GM23248 (cell line): ENCODE measurements around the gene RBM17. TPM values are rescaled to one million over a fixed set of nuclear protein-coding genes. Genes with fewer than 3 reads are reported as not detected.
"Not testable (repeated sequence)": the region's sequence is repeated elsewhere in the genome, so short reads cannot be mapped to it uniquely, and the experiment has no call there.

Experiments used
- DNase-seq: peaks from one replicate; pipeline ENCODE4 v3.0.0-alpha.2; 2015
- H2AFZ ChIP-seq: fragments of 200-600 bp; sonication (generic); 2 replicates; pipeline ENCODE4 v1.6.1; 2016; ENCODE audit warnings: antibody characterized with exemption
- H3F3A ChIP-seq: fragments of 200-600 bp; sonication (generic); 2 replicates; pipeline ENCODE4 v1.6.1; 2016; ENCODE audit warnings: mild to moderate bottlenecking, antibody characterized with exemption, mixed run types; ENCODE audit not compliant: insufficient read depth
- H3K27ac ChIP-seq: fragments of 200-600 bp; sonication (generic); 2 replicates; pipeline ENCODE4 v1.5.1; 2016; ENCODE audit warnings: mild to moderate bottlenecking
- H3K27me3 ChIP-seq: fragments of 200-600 bp; sonication (generic); replicated peaks from 2 replicates; pipeline ENCODE4 v1.6.1; 2016; ENCODE audit warnings: mild to moderate bottlenecking; ENCODE audit not compliant: insufficient read depth
- H3K36me3 ChIP-seq: fragments of 200-600 bp; sonication (generic); 2 replicates; pipeline ENCODE4 v1.6.1; 2016; ENCODE audit warnings: low read depth, mild to moderate bottlenecking
- H3K4me1 ChIP-seq: fragments of 200-600 bp; sonication (generic); 2 replicates; pipeline ENCODE4 v1.6.1; 2016; ENCODE audit warnings: mild to moderate bottlenecking; ENCODE audit not compliant: insufficient read depth
- H3K4me2 ChIP-seq: fragments of 200-600 bp; sonication (generic); one replicate; pipeline ENCODE4 v1.6.1; 2016; ENCODE audit warnings: mild to moderate bottlenecking; ENCODE audit not compliant: unreplicated experiment
- H3K4me3 ChIP-seq: fragments of 200-600 bp; sonication (generic); 2 replicates; pipeline ENCODE4 v1.5.1; 2016; ENCODE audit warnings: mild to moderate bottlenecking
- H3K79me2 ChIP-seq: fragments of 200-600 bp; sonication (generic); 2 replicates; pipeline ENCODE4 v1.6.1; 2016; ENCODE audit warnings: mild to moderate bottlenecking; ENCODE audit not compliant: insufficient read depth
- H3K9ac ChIP-seq: fragments of 200-600 bp; sonication (generic); 2 replicates; pipeline ENCODE4 v1.6.1; 2016; ENCODE audit warnings: mild to moderate bottlenecking
- H3K9me2 ChIP-seq: fragments of 200-600 bp; sonication (generic); 2 replicates; pipeline ENCODE4 v1.6.1; 2016; ENCODE audit warnings: mixed run types, mild to moderate bottlenecking, moderate library complexity; ENCODE audit not compliant: insufficient read depth
- H3K9me3 ChIP-seq: fragments of 200-600 bp; sonication (generic); one replicate; pipeline ENCODE4 v1.6.1; 2017; ENCODE audit warnings: low read depth
- H4K20me1 ChIP-seq: fragments of 200-600 bp; sonication (generic); 2 replicates; pipeline ENCODE4 v1.6.0; 2016; ENCODE audit not compliant: insufficient read depth
- EZH2 ChIP-seq: fragments of 200-600 bp; sonication (generic); IDR thresholded peaks from 2 replicates; pipeline ENCODE4 v1.6.1; 2018; ENCODE audit warnings: antibody characterized with exemption, mild to moderate bottlenecking; ENCODE audit not compliant: insufficient read depth, poor library complexity, severe bottlenecking
- EZH2phosphoT487 ChIP-seq: fragments of 200-600 bp; sonication (generic); IDR thresholded peaks from 2 replicates; pipeline ENCODE4 v1.6.1; 2018; ENCODE audit warnings: antibody characterized with exemption, moderate library complexity, mild to moderate bottlenecking, low read depth; ENCODE audit not compliant: insufficient read depth
- WGBS, 2 experiments: methylation state at CpG; one replicate each; pipeline ENCODE4 v1.1.6; 2015 to 2017; ENCODE audit warnings: low lambda C conversion rate in 2 of 2, low coverage in 1 of 2; ENCODE audit errors: missing lambda C conversion rate in 2 of 2; 5-methylcytosine and 5-hydroxymethylcytosine counted together
- in situ Hi-C: fragments of 300-500 bp; cut with MboI; formaldehyde crosslinking; loops from 2 replicates; pipeline ENCODE4 v1.15.0; 2020
- polyA plus RNA-seq: library from polyadenylated mRNA; unstranded; fragments of >200 nt; fragmentation: Nextera tagmentation; extraction: Ambion mirVana; gene quantifications from 2 replicates; pipeline ENCODE4 v1.2.1, GENCODE V29; 2016
- total RNA-seq: library from RNA; depleted of rRNA; stranded (reverse); fragments of >200 nt; shearing (Covaris generic); gene quantifications from 2 replicates; pipeline ENCODE4 v1.2.3, GENCODE V29; 2014

Gene RBM17
- total and polyA plus RNA-seq, 2 experiments from 2014 or later, result 24.1 to 99.9 TPM

DNA sequence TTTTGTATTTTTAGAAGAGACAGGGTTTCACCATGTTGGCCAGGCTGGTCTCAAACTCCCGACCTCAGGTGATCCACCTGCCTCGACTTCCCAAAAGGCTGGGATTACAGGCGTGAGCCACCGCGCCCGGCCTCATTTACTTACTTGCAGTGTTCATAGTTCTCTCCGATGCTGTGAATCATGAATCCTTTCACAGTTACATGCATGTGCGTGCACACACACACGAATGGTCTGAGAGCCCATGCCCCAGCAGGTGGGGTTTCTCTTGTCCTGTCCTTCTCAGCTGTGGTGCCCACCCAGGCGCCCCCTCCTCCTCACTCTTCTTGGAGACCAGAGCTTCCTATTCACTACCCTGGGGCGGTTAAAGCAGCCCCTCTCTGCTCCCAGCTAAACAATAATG lies 50.6 kb downstream of the RBM17 start:
- WGBS, 2 experiments, result 92 to 93% methylated on average over 11 of the region's 11 CpGs
- Histone ChIP-seq H3F3A (peaks cover 45% of the 10 kb centered on the region), H3K27ac (no peak overlapping the region), H3K36me3 (no peaks in the 10 kb centered on the region), H3K4me1 (peaks cover 28% of the 10 kb centered on the region), H3K9me2 (no peaks in the 10 kb centered on the region), H2AFZ (no peak overlapping the region), H3K4me3 (no peak overlapping the region), H3K79me2 (no peaks in the 10 kb centered on the region), H4K20me1 (no peaks in the 10 kb centered on the region), H3K9ac (no peak overlapping the region), H3K9me3 (no peaks in the 10 kb centered on the region), H3K27me3 (peaks cover 22% of the 10 kb centered on the region), H3K4me2 (no peak overlapping the region)
- TF ChIP-seq EZH2, result no peak
- no peak for TF ChIP-seq EZH2phosphoT487
- DNase-seq, result no peak
- in situ Hi-C loops, result no loop called here

DNA sequence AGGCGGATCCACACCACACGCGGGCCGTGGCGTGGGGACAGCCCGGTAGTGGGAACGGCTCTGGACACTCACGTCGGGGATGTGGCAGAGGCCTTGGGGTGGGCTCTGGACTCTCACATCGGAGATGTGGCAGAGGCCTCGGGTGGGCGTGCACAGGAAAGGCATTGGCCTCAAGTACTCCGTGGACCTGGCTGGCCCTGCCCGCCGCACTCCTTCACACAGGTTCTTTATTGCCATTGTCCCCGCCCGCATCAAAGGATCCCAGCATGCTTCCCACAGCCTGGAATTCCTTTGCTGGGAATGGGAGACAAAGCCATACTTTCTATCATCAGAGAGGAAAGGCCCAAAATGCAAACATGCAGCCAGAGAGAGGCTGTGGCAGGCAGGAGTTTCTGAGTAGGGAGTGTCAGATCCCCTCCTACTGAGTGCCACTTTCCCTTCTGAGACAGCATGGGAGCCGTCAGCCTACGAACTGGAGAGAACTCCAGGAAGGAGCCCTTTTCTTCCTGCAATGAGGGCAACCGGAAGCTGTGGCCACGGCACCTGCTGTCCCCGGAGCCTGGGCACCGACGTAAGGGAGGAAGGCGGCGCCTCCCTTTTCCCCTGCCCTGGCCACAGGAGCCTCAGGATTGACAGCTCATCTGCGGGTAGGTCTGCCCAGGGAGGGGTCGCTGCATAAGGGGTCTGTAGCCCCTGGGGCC lies 51.5 kb downstream of the RBM17 start:
- Histone ChIP-seq H3K27ac (no peak overlapping the region), H3K27me3 (peaks cover 22% of the 10 kb centered on the region), H3K9me3 (no peaks in the 10 kb centered on the region), H3K36me3 (no peaks in the 10 kb centered on the region), H3K9me2 (no peaks in the 10 kb centered on the region), H4K20me1 (no peaks in the 10 kb centered on the region), H3K79me2 (no peaks in the 10 kb centered on the region), H2AFZ (no peak overlapping the region), H3K4me2 (no peak overlapping the region), H3K4me1 (peaks cover 28% of the 10 kb centered on the region), H3K4me3 (no peak overlapping the region), H3F3A (peaks cover 45% of the 10 kb centered on the region), H3K9ac (no peak overlapping the region)
- TF ChIP-seq EZH2, result no peak
- TF ChIP-seq EZH2phosphoT487, result no peak
- WGBS, 2 experiments, result 87 to 90% methylated on average over 22 to 28 of the region's 28 CpGs
- in situ Hi-C loops, result no loop called here
- no peak for DNase-seq

DNA sequence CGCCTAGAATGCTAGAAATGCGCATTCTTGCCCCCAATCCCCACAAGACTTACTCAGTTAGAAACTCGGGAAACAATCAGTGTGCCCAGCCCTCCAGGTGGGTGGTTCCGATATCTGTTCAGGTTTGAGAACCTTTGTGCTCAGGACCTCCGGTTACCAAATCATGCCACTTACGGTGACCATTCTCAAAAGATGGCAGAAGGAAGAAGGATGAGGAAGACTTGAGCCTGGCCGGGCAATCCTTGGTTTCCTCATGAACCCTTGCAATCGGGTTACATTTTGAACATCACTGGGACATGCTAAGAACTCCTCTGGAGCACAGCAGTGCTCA lies 52.1 kb downstream of the RBM17 start:
- in situ Hi-C loops, result no loop called here
- Histone ChIP-seq H3K27ac (no peak overlapping the region), H4K20me1 (no peaks in the 10 kb centered on the region), H3K4me1 (peaks cover 26% of the 10 kb centered on the region), H3K79me2 (no peaks in the 10 kb centered on the region), H3K9me3 (no peaks in the 10 kb centered on the region), H3K4me2 (peak overlapping the region; percentile 95), H3F3A (peaks cover 45% of the 10 kb centered on the region), H3K36me3 (no peaks in the 10 kb centered on the region), H2AFZ (no peak overlapping the region), H3K27me3 (peaks cover 18% of the 10 kb centered on the region), H3K9me2 (no peaks in the 10 kb centered on the region), H3K9ac (0 out of 2 replicates have a peak overlapping the region, but pooled peaks have one; percentile 12), H3K4me3 (peak overlapping the region; percentile 70)
- no peak for DNase-seq
- TF ChIP-seq EZH2phosphoT487 (no peak), EZH2 (no peak)
- 52 to 53% methylated on average over 8 of the region's 8 CpGs for WGBS, 2 experiments

DNA sequence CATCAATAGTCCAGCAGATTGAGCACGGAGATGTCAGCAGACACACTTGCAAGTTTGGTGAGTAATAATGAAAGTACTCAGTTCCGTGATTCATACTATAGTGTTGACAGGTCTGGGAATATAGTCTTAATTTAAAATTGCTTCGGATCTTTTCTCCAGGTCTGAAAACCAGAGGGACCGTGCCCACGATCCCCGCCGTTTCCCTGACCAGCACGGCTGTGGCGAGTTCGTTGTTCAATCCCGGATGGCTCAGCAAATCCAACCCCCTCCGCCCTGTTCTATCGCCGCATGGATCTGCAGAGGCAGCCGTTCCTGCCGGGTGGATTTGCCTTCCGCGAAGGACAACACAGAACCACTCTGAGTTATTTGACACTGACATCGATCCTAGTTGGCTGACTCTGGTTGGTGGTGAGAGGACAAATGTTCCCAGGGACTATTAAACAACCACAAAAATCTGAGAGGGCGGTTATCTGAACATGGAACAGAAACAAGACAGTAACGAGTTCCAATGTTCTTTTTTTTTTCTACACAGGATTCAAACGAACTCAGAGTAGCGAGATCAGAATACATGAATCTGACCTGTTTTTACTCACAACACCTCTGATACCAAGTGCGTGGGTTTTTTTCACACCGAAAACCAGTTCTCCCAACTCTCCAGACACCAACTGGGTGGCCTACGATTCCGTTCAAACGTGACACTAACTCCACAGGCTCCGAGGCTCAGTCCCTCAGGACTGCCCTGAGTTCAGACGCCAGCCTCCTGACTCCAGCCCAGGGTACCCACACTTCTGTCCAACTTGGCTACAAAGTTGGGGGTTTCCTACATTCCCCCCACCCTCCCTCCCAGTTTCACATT lies 52.7 kb downstream of the RBM17 start:
- peaks cover 22% of the 10 kb centered on the region for H3K4me1 ChIP-seq
- H3F3A ChIP-seq, result peaks cover 44% of the 10 kb centered on the region
- H3K9me3 ChIP-seq, result no peaks in the 10 kb centered on the region
- peaks cover 18% of the 10 kb centered on the region for H3K27me3 ChIP-seq
- peak overlapping the region; percentile 78 for H3K27ac ChIP-seq
- H3K4me2 ChIP-seq, result peak overlapping the region; percentile 95
- peak; percentile 93 for DNase-seq
- peak overlapping the region; percentile 70 for H3K4me3 ChIP-seq
- peak overlapping the region; percentile 55 for H2AFZ ChIP-seq
- no peaks in the 10 kb centered on the region for H3K36me3 ChIP-seq
- H4K20me1 ChIP-seq, result no peaks in the 10 kb centered on the region
- TF ChIP-seq EZH2 (no peak), EZH2phosphoT487 (peak; percentile 96)
- 0 to 1% methylated on average over 30 of the region's 30 CpGs for WGBS, 2 experiments
- H3K9ac ChIP-seq, result peak overlapping the region; percentile 58
- H3K9me2 ChIP-seq, result no peaks in the 10 kb centered on the region
- no peaks in the 10 kb centered on the region for H3K79me2 ChIP-seq
- in situ Hi-C loops, result no loop called here

DNA sequence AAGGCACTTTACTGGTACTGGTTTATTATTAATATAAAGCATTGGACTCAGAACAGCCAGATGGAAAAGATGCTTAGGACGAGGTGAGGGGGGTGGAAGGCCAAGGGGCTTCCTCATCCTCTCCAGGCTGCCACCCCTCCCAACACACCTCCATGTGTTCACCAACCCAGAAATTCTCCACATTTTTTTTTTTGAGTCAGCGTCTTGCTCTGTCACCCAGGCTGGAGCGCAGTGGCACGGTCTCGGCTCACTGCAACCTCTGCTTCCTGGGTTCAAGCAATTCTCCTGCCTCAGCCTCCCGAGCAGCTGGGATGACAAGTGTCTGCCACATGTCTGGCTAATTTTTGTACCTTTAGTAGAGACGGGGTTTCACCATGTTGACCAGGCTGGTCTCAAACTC lies 53.4 kb downstream of the RBM17 start:
- H3K9ac ChIP-seq, result peak overlapping the region; percentile 58; the same call in 1 of the 2 replicates
- WGBS, 2 experiments, result 50 to 56% methylated on average over 7 of the region's 7 CpGs

More for the DNA sequence above, 53.4 kb downstream of the RBM17 start:
- peaks cover 18% of the 10 kb centered on the region for H3K27me3 ChIP-seq
- H3F3A ChIP-seq, result peaks cover 38% of the 10 kb centered on the region
- H3K79me2 ChIP-seq, DNase-seq, H4K20me1 ChIP-seq, H3K9me2 ChIP-seq, H2AFZ ChIP-seq, H3K36me3 ChIP-seq, in situ Hi-C loops, H3K9me3 ChIP-seq, H3K27ac ChIP-seq: not testable (repeated sequence)
- peaks cover 15% of the 10 kb centered on the region for H3K4me1 ChIP-seq
- peak overlapping the region; percentile 70 for H3K4me3 ChIP-seq
- peak overlapping the region; percentile 95 for H3K4me2 ChIP-seq
